H9 (cell line): Measurements from ENCODE around the gene ATRNL1. TPM values are rescaled to one million over a fixed set of nuclear protein-coding genes. Genes with fewer than 3 reads are reported as not detected.

Experiments
- DNase-seq: peaks from one replicate; pipeline ENCODE4 v3.0.0-alpha.2; 2017
- H2AFZ ChIP-seq: one replicate; pipeline ENCODE4 v1.6.1; 2013; ENCODE audit warnings: mild to moderate bottlenecking, low read length, control low read depth, moderate library complexity
- H2AK5ac ChIP-seq: 2 replicates; pipeline ENCODE4 v1.6.1; 2013; ENCODE audit warnings: low read length, control low read depth, mixed read lengths; ENCODE audit not compliant: insufficient read length
- H2BK120ac ChIP-seq: one replicate; pipeline ENCODE4 v1.6.1; 2013; ENCODE audit warnings: low read depth, mild to moderate bottlenecking, low read length, control low read depth, inconsistent platforms; ENCODE audit not compliant: poor library complexity, severe bottlenecking
- H2BK12ac ChIP-seq: 2 replicates; pipeline ENCODE4 v1.6.1; 2013; ENCODE audit warnings: low read length, control low read depth, mixed read lengths, low read depth; ENCODE audit not compliant: insufficient read length
- H2BK15ac ChIP-seq: 2 replicates; pipeline ENCODE4 v1.6.1; 2013; ENCODE audit warnings: low read depth, low read length, control low read depth
- H2BK20ac ChIP-seq: one replicate; pipeline ENCODE4 v1.6.1; 2013; ENCODE audit warnings: low read depth, mild to moderate bottlenecking, low read length, control low read depth, inconsistent platforms; ENCODE audit not compliant: poor library complexity, severe bottlenecking
- H2BK5ac ChIP-seq: 2 replicates; pipeline ENCODE4 v1.6.1; 2013; ENCODE audit warnings: low read length, control low read depth, mixed read lengths; ENCODE audit not compliant: insufficient read length
- H3K14ac ChIP-seq: 2 replicates; pipeline ENCODE4 v1.6.1; 2013; ENCODE audit warnings: low read length, control low read depth; ENCODE audit not compliant: insufficient read depth
- H3K18ac ChIP-seq: 2 replicates; pipeline ENCODE4 v1.6.1; 2013; ENCODE audit warnings: low read depth, mild to moderate bottlenecking, mixed read lengths, low read length, control low read depth; ENCODE audit not compliant: insufficient read length
- H3K23ac ChIP-seq: 2 replicates; pipeline ENCODE4 v1.6.1; 2013; ENCODE audit warnings: low read length, control low read depth, mixed read lengths, low read depth; ENCODE audit not compliant: insufficient read length
- H3K23me2 ChIP-seq: 2 replicates; pipeline ENCODE4 v1.6.1; 2013; ENCODE audit warnings: low read depth, mild to moderate bottlenecking, mixed read lengths, low read length, control low read depth; ENCODE audit not compliant: insufficient read length, poor library complexity, severe bottlenecking
- H3K27ac ChIP-seq: 2 replicates; pipeline ENCODE4 v1.5.1; 2013; ENCODE audit warnings: low read length, control low read depth, mixed read lengths, low read depth; ENCODE audit not compliant: insufficient read length
- H3K27me3 ChIP-seq: 2 replicates; pipeline ENCODE4 v1.6.1; 2013; ENCODE audit warnings: low read length, control low read depth, inconsistent platforms; ENCODE audit not compliant: insufficient read depth
- H3K4ac ChIP-seq: 2 replicates; pipeline ENCODE4 v1.6.1; 2013; ENCODE audit warnings: low read depth, mild to moderate bottlenecking, control low read depth, inconsistent platforms, low read length, moderate library complexity
- H3K4me1 ChIP-seq: 2 replicates; pipeline ENCODE4 v1.6.1; 2013; ENCODE audit warnings: low read length, control low read depth, inconsistent platforms; ENCODE audit not compliant: insufficient read depth
- H3K4me2 ChIP-seq: 2 replicates; pipeline ENCODE4 v1.6.1; 2013; ENCODE audit warnings: low read length, control low read depth, mixed read lengths; ENCODE audit not compliant: insufficient read length, insufficient read depth
- H3K56ac ChIP-seq: 2 replicates; pipeline ENCODE4 v1.6.1; 2013; ENCODE audit warnings: low read depth, mild to moderate bottlenecking, mixed read lengths, low read length, control low read depth; ENCODE audit not compliant: insufficient read length
- H3K79me1 ChIP-seq: 2 replicates; pipeline ENCODE4 v1.6.1; 2013; ENCODE audit warnings: low read depth, mild to moderate bottlenecking, moderate library complexity, low read length, control low read depth, inconsistent platforms; ENCODE audit not compliant: insufficient read depth, poor library complexity, severe bottlenecking
- H3K79me2 ChIP-seq: 2 replicates; pipeline ENCODE4 v1.6.1; 2013; ENCODE audit warnings: low read length, control low read depth, inconsistent platforms; ENCODE audit not compliant: insufficient read depth
- H3K9ac ChIP-seq: 2 replicates; pipeline ENCODE4 v1.6.1; 2013; ENCODE audit warnings: low read length, control low read depth, mixed read lengths; ENCODE audit not compliant: insufficient read length; ENCODE audit errors: extremely low read depth
- H3K9me3 ChIP-seq: one replicate; pipeline ENCODE4 v1.6.1; 2013; ENCODE audit warnings: low read depth, low read length, inconsistent platforms; ENCODE audit not compliant: control insufficient read depth
- H3T11ph ChIP-seq: one replicate; pipeline ENCODE4 v1.6.1; 2013; ENCODE audit warnings: mild to moderate bottlenecking, low read length, control low read depth, inconsistent platforms
- H4K20me1 ChIP-seq: one replicate; pipeline ENCODE4 v1.6.1; 2013; ENCODE audit not compliant: control insufficient read depth, insufficient read length, insufficient read depth
- H4K5ac ChIP-seq: 2 replicates; pipeline ENCODE4 v1.6.1; 2013; ENCODE audit warnings: low read depth, mild to moderate bottlenecking, mixed read lengths, low read length, control low read depth; ENCODE audit not compliant: insufficient read length
- H4K8ac ChIP-seq: replicated peaks from 2 replicates; pipeline ENCODE4 v1.6.1; 2013; ENCODE audit warnings: low read length, control low read depth, mixed read lengths, low read depth; ENCODE audit not compliant: insufficient read length
- H4K91ac ChIP-seq: 2 replicates; pipeline ENCODE4 v1.6.1; 2013; ENCODE audit warnings: low read depth, mild to moderate bottlenecking, moderate library complexity, mixed read lengths, low read length, control low read depth; ENCODE audit not compliant: insufficient read length
- H3K27ac Mint-ChIP-seq, 3 experiments: 2 replicates in 2 of 3; 3 replicates in 1 of 3; pipeline ENCODE4 v1.8.0; 2020 to 2021; ENCODE audit warnings: mixed read lengths in 3 of 3, mild to moderate bottlenecking in 1 of 3, moderate library complexity in 1 of 3
- H3K27me3 Mint-ChIP-seq: 2 replicates; pipeline ENCODE4 v1.8.0; 2021; ENCODE audit warnings: low read depth, mild to moderate bottlenecking, moderate library complexity, mixed read lengths
- H3K36me3 Mint-ChIP-seq, 3 experiments: 2 replicates in 2 of 3; 3 replicates in 1 of 3; pipeline ENCODE4 v1.8.0; 2020 to 2021; ENCODE audit warnings: low read depth in 3 of 3, mixed read lengths in 3 of 3; ENCODE audit not compliant: insufficient read depth in 1 of 3
- H3K4me1 Mint-ChIP-seq, 2 experiments: 2 replicates each; pipeline ENCODE4 v1.8.0; 2020; ENCODE audit warnings: mixed read lengths in 2 of 2
- H3K4me3 Mint-ChIP-seq, 2 experiments: 2 replicates in 1 of 2; 3 replicates in 1 of 2; pipeline ENCODE4 v1.8.0; 2020 to 2021; ENCODE audit warnings: mild to moderate bottlenecking in 2 of 2, mixed read lengths in 2 of 2, moderate library complexity in 1 of 2
- H3K9me3 Mint-ChIP-seq, 2 experiments: 2 replicates in 1 of 2; 3 replicates in 1 of 2; pipeline ENCODE4 v1.8.0; 2020; ENCODE audit warnings: mild to moderate bottlenecking in 2 of 2, mixed read lengths in 2 of 2, moderate library complexity in 1 of 2
- CTCF ChIP-seq: fragments of 200-600 bp; sonication (generic); conservative IDR thresholded peaks from 3 replicates; pipeline ENCODE4 v1.8.0; 2021; ENCODE audit warnings: antibody characterized with exemption, mild to moderate bottlenecking
- WGBS: extraction: QIAGEN DNeasy Blood & Tissue Kit; methylation state at CpG from one replicate; pipeline ENCODE4 v1.1.7; 2013; ENCODE audit warnings: missing lambda C conversion rate, low lambda C conversion rate, mixed read lengths; ENCODE audit not compliant: insufficient read length; ENCODE audit errors: extremely low coverage; 5-methylcytosine and 5-hydroxymethylcytosine counted together
- total RNA-seq: library from RNA; stranded (reverse); gene quantifications from 2 replicates; pipeline ENCODE4 v1.2.1, GENCODE V29; 2021

The ATRNL1 gene
- total RNA-seq, 1 experiment from 2014 or later: 9.2 TPM

GRCh38 chr10:115157357-115157756 is 64.2 kb downstream of the ATRNL1 start:
- no peaks in the 10 kb centered on the region for H3K79me1 ChIP-seq
- no peaks in the 10 kb centered on the region for H3K4me1 ChIP-seq
- no peak overlapping the region for H2AFZ ChIP-seq
- H2BK20ac ChIP-seq: no peak overlapping the region
- no peak overlapping the region for H2AK5ac ChIP-seq
- no peaks in the 10 kb centered on the region for H3K79me2 ChIP-seq
- H3K4me3 Mint-ChIP-seq: no peak overlapping the region
- no peak for DNase-seq
- H3K27ac ChIP-seq: no peak overlapping the region
- no peak overlapping the region for H2BK12ac ChIP-seq
- no peaks in the 10 kb centered on the region for H3K9me3 Mint-ChIP-seq
- no peak overlapping the region for H3K23ac ChIP-seq
- no peak overlapping the region for H3K27ac Mint-ChIP-seq
- H3K9ac ChIP-seq: no peak overlapping the region
- H2BK5ac ChIP-seq: no peak overlapping the region
- no peak overlapping the region for H3K4ac ChIP-seq
- H2BK15ac ChIP-seq: no peak overlapping the region
- no peaks in the 10 kb centered on the region for H3K27me3 ChIP-seq
- H2BK120ac ChIP-seq: no peak overlapping the region
- H4K5ac ChIP-seq: no peak overlapping the region
- no peak overlapping the region for H4K8ac ChIP-seq
- no peaks in the 10 kb centered on the region for H3K23me2 ChIP-seq
- no peak overlapping the region for H3T11ph ChIP-seq
- no peak overlapping the region for H4K91ac ChIP-seq
- no peaks in the 10 kb centered on the region for H3K27me3 Mint-ChIP-seq
- H4K20me1 ChIP-seq: no peaks in the 10 kb centered on the region
- no peaks in the 10 kb centered on the region for H3K9me3 ChIP-seq
- H3K56ac ChIP-seq: no peak overlapping the region
- H3K4me2 ChIP-seq: no peak overlapping the region
- no peak overlapping the region for H3K18ac ChIP-seq
- WGBS: 100% methylated on average over 1 of the region's 2 CpGs
- H3K36me3 Mint-ChIP-seq: no peaks in the 10 kb centered on the region
- no peak for TF ChIP-seq CTCF
- H3K14ac ChIP-seq: no peak overlapping the region
- H3K4me1 Mint-ChIP-seq: no peaks in the 10 kb centered on the region
